IMR-90 (cell line): Measurements from ENCODE around the gene SESN1. TPM values are rescaled to one million over a fixed set of nuclear protein-coding genes. Genes with fewer than 3 reads are reported as not detected.
A peak's percentile ranks its signal among the peaks of the same experiment; 100 is the strongest.

Source experiments
- ATAC-seq: fragments of 200-7000 bp; cut with Tn5 transposase; 2 replicates; pipeline ENCODE4 v1.9.1; 2020; ENCODE audit warnings: low read depth, mild to moderate bottlenecking, moderate library complexity
- BruUV-seq: library from RNA; stranded (reverse); fragments of 400-500 nt; replicated peaks from 2 replicates; lab custom pipeline; 2021; lab: Mats Ljungman, UMichigan
- CTCF ChIA-PET: fragments of 300-600 bp; formaldehyde crosslinking; extraction: SDS; loops from one replicate; lab custom pipeline; 2021; ENCODE audit warnings: antibody characterized with exemption; lab: Yijun Ruan, JAX
- POLR2A ChIA-PET: fragments of 300-600 bp; sonication (Branson Sonifier 250); formaldehyde crosslinking; loops from one replicate; lab custom pipeline; 2022; ENCODE audit warnings: antibody characterized with exemption; ENCODE audit not compliant: unreplicated experiment; lab: Charles Lee
- DNase-seq: peaks from one replicate; pipeline ENCODE4 v3.0.0; 2013
- H2AFZ ChIP-seq: replicated peaks from 2 replicates; pipeline ENCODE3; 2013; ENCODE audit warnings: low read length, mild to moderate bottlenecking; ENCODE audit not compliant: poor library complexity
- H2AK5ac ChIP-seq: 2 replicates; pipeline ENCODE4 v1.6.1; 2013; ENCODE audit warnings: low read depth, low read length, inconsistent platforms
- H2AK9ac ChIP-seq: replicated peaks from 2 replicates; pipeline ENCODE3; 2013; ENCODE audit warnings: mild to moderate bottlenecking, low read depth, low read length, moderate library complexity; ENCODE audit not compliant: poor library complexity
- H2BK120ac ChIP-seq: 2 replicates; pipeline ENCODE4 v1.6.1; 2013; ENCODE audit warnings: low read depth, low read length, inconsistent platforms
- H2BK15ac ChIP-seq: 3 replicates; pipeline ENCODE4 v1.6.1; 2013; ENCODE audit warnings: low read depth, low read length, inconsistent platforms
- H2BK20ac ChIP-seq: 2 replicates; pipeline ENCODE4 v1.6.1; 2013; ENCODE audit warnings: low read depth, mild to moderate bottlenecking, inconsistent platforms, low read length, moderate library complexity
- H2BK5ac ChIP-seq: 2 replicates; pipeline ENCODE4 v1.6.1; 2013; ENCODE audit warnings: mild to moderate bottlenecking, low read depth, low read length, inconsistent platforms; ENCODE audit not compliant: poor library complexity, severe bottlenecking
- H3K14ac ChIP-seq: replicated peaks from 2 replicates; pipeline ENCODE4 v1.6.1; 2013; ENCODE audit warnings: low read depth, low read length, inconsistent platforms
- H3K18ac ChIP-seq: 2 replicates; pipeline ENCODE4 v1.6.1; 2013; ENCODE audit warnings: low read depth, low read length, control low read depth
- H3K23ac ChIP-seq: 2 replicates; pipeline ENCODE4 v1.6.1; 2013; ENCODE audit warnings: low read depth, low read length, inconsistent platforms
- H3K27ac ChIP-seq: 2 replicates; pipeline ENCODE4 v1.5.1; 2013; ENCODE audit warnings: mild to moderate bottlenecking, control low read depth, low read length; ENCODE audit not compliant: insufficient read depth
- H3K27me3 ChIP-seq: 2 replicates; pipeline ENCODE4 v1.6.1; 2013; ENCODE audit warnings: low read length; ENCODE audit not compliant: control insufficient read depth, insufficient read depth
- H3K36me3 ChIP-seq: 2 replicates; pipeline ENCODE4 v1.6.1; 2013; ENCODE audit warnings: low read length, mixed read lengths; ENCODE audit not compliant: control insufficient read depth, insufficient read depth
- H3K4ac ChIP-seq: 2 replicates; pipeline ENCODE4 v1.6.1; 2013; ENCODE audit warnings: low read depth, low read length, inconsistent platforms
- H3K4me1 ChIP-seq: 2 replicates; pipeline ENCODE4 v1.6.1; 2013; ENCODE audit warnings: low read length, mixed read lengths; ENCODE audit not compliant: control insufficient read depth, insufficient read depth
- H3K4me2 ChIP-seq: 2 replicates; pipeline ENCODE4 v1.6.1; 2013; ENCODE audit warnings: low read depth, mild to moderate bottlenecking, control low read depth, low read length, moderate library complexity
- H3K4me3 ChIP-seq: 2 replicates; pipeline ENCODE4 v1.5.1; 2013; ENCODE audit warnings: low read depth, mild to moderate bottlenecking, control low read depth, low read length, moderate library complexity; ENCODE audit not compliant: insufficient read depth
- H3K56ac ChIP-seq: 2 replicates; pipeline ENCODE4 v1.6.1; 2013; ENCODE audit warnings: low read length, inconsistent platforms; ENCODE audit not compliant: insufficient read depth; ENCODE audit errors: extremely low read depth
- H3K79me1 ChIP-seq, 2 experiments: 2 replicates each; pipeline ENCODE4 v1.6.1; 2013; ENCODE audit warnings: low read length in 2 of 2, inconsistent platforms in 1 of 2, low read depth in 1 of 2
- H3K9ac ChIP-seq: 2 replicates; pipeline ENCODE4 v1.6.1; 2013; ENCODE audit warnings: low read depth, low read length, control low read depth
- H3K9me1 ChIP-seq: 2 replicates; pipeline ENCODE4 v1.6.1; 2013; ENCODE audit warnings: low read length, inconsistent platforms; ENCODE audit not compliant: insufficient read depth
- H3K9me3 ChIP-seq: 2 replicates; pipeline ENCODE4 v1.6.1; 2013; ENCODE audit warnings: low read length; ENCODE audit not compliant: control insufficient read depth, insufficient read depth
- H4K20me1 ChIP-seq: 2 replicates; pipeline ENCODE4 v1.6.1; 2013; ENCODE audit warnings: low read length, inconsistent platforms; ENCODE audit not compliant: insufficient read depth
- H4K5ac ChIP-seq: 2 replicates; pipeline ENCODE4 v1.6.1; 2013; ENCODE audit warnings: mild to moderate bottlenecking, low read depth, low read length, control low read depth
- H4K8ac ChIP-seq, 2 experiments: 2 replicates each; pipeline ENCODE4 v1.6.1; 2013; ENCODE audit warnings: low read depth in 2 of 2, low read length in 2 of 2, control low read depth in 1 of 2, inconsistent platforms in 1 of 2
- H4K91ac ChIP-seq: 2 replicates; pipeline ENCODE4 v1.6.1; 2013; ENCODE audit warnings: low read depth, low read length, inconsistent platforms; ENCODE audit not compliant: insufficient read depth
- BHLHE40 ChIP-seq: fragments of 150-350 bp; IDR thresholded peaks from 2 replicates; pipeline ENCODE4 v1.6.1; 2016; ENCODE audit warnings: mild to moderate bottlenecking, low read depth, low read length
- CEBPB ChIP-seq: IDR thresholded peaks from 2 replicates; pipeline ENCODE4 v1.6.1; 2012; ENCODE audit warnings: low read depth, low read length, improper control_type of control experiment
- MAZ ChIP-seq: IDR thresholded peaks from 2 replicates; pipeline ENCODE4 v1.6.1; 2012; ENCODE audit warnings: low read depth, mild to moderate bottlenecking, low read length, improper control_type of control experiment, moderate library complexity, borderline replicate concordance
- MXI1 ChIP-seq: IDR thresholded peaks from 2 replicates; pipeline ENCODE4 v1.6.1; 2012; ENCODE audit warnings: low read depth, mild to moderate bottlenecking, low read length, moderate library complexity, borderline replicate concordance
- POLR2A ChIP-seq: IDR thresholded peaks from 2 replicates; pipeline ENCODE4 v1.6.1; 2012; ENCODE audit warnings: mild to moderate bottlenecking, low read depth, low read length
- RAD21 ChIP-seq: IDR thresholded peaks from 2 replicates; pipeline ENCODE4 v1.6.1; 2012; ENCODE audit warnings: low read length, improper control_type of control experiment
- RFX5 ChIP-seq: IDR thresholded peaks from 2 replicates; pipeline ENCODE4 v1.8.0; 2012; ENCODE audit warnings: low read depth, mild to moderate bottlenecking, low read length, moderate library complexity
- WGBS, 2 experiments: methylation state at CpG; one replicate each; pipeline versions ENCODE4 v1.1.5 to v1.1.7; 2013; ENCODE audit warnings: missing lambda C conversion rate in 2 of 2; ENCODE audit not compliant: insufficient read length in 1 of 2; ENCODE audit errors: extremely low coverage in 2 of 2; 5-methylcytosine and 5-hydroxymethylcytosine counted together
- dilution Hi-C: fragments of 300-500 bp; cut with HindIII; formaldehyde crosslinking; loops from one replicate; pipeline ENCODE4 v1.14.3; 2018; ENCODE audit warnings: low sequenced_read_pairs; ENCODE audit not compliant: unreplicated experiment
- in situ Hi-C: fragments of 300-500 bp; cut with MboI; formaldehyde crosslinking; loops from 3 replicates; pipeline ENCODE4 v1.14.3; 2019; ENCODE audit warnings: low sequenced_read_pairs, inconsistent platforms, mixed read lengths
- intact Hi-C: fragments of 100-400 bp; cut with micrococcal nuclease; formaldehyde crosslinking; loops from 2 replicates; pipeline ENCODE4 v1.10.0; 2022
- polyA plus RNA-seq, 3 experiments: library from polyadenylated mRNA; depleted of rRNA; stranded (reverse); fragments of >200 nt; gene quantifications; 2 replicates each; pipeline ENCODE4 v1.2.3, GENCODE V29; 2012; ENCODE audit warnings: low replicate concordance in 1 of 3
- total RNA-seq: library from RNA; depleted of rRNA; stranded (reverse); fragments of >200 nt; gene quantifications from 2 replicates; pipeline ENCODE4 v1.2.3, GENCODE V29; 2012
- TF ChIP-seq, protein P1 (sequence below): fragments of 150-350 bp; IDR thresholded peaks from 2 replicates; pipeline ENCODE4 v1.6.1; 2017; ENCODE audit warnings: mild to moderate bottlenecking, antibody characterized with exemption, low read length, low read depth
- TF ChIP-seq, protein P2 (sequence below): conservative IDR thresholded peaks from 2 replicates; pipeline ENCODE4 v1.5.1; 2012; ENCODE audit warnings: mild to moderate bottlenecking, low read depth, low read length, improper control_type of control experiment

The SESN1 gene
- total and polyA plus RNA-seq, 2 of the 4 experiments (the other 2 are of a cell fraction): 9.7 to 16.7 TPM

GRCh38 chr6:109095036-109095834 is 589 bp upstream of the SESN1 start, which contains the start of gene CEP57L1:
Gene CEP57L1, plus strand, starts transcription at chr6:109095507. Its CDS starts 49,715 bp downstream, at chr6:109145222.
- in situ Hi-C loops: no loop called here

More at GRCh38 chr6:109095036-109095834, 589 bp upstream of the SESN1 start, which contains the start of gene CEP57L1:
- no TSS peak for BruUV-seq
- dilution Hi-C loops (no loop called here), intact Hi-C loops (loop anchor here (1.0 kb wide), 2 partner anchors 287 to 535 kb away; partner anchors contain the start of genes CD164 and FOXO3)
- H2BK120ac ChIP-seq: peak within 1 kb of the TSS; percentile 84
- peaks cover 33 to 67% of the 10 kb centered on the region in 2 experiments for H3K79me1 ChIP-seq
- H2BK20ac ChIP-seq: peak within 1 kb of the TSS; percentile 73
- peak within 1 kb of the TSS; percentile 97 for H3K14ac ChIP-seq
- H2AK9ac ChIP-seq: peak within 1 kb of the TSS; percentile 73
- ChIA-PET CTCF (interaction anchor here (0.7 kb wide), 1 partner anchor 13 kb away, joined by 3 read pairs; no protein-coding TSS in a partner anchor), POLR2A (no interaction called here)
- H2BK5ac ChIP-seq: peak within 1 kb of the TSS; percentile 89
- H3K23ac ChIP-seq: peak within 1 kb of the TSS; percentile 95
- H3K18ac ChIP-seq: peak within 1 kb of the TSS; percentile 71
- peak within 1 kb of the TSS; percentile 89 for H3K27ac ChIP-seq
- H4K8ac ChIP-seq: peak within 1 kb of the TSS; percentile 90 to 97
- peaks cover 7% of the 10 kb centered on the region; the same call in 1 of the 2 replicates for H4K20me1 ChIP-seq
- H4K5ac ChIP-seq: peak within 1 kb of the TSS; percentile 82
- peak; percentile 97 for DNase-seq
- H3K9me1 ChIP-seq: peaks cover 5% of the 10 kb centered on the region; the same call in 1 of the 2 replicates
- peak; percentile 68 for ATAC-seq
- peak within 1 kb of the TSS; percentile 76 for H3K4me3 ChIP-seq
- no peaks in the 10 kb centered on the region for H3K9me3 ChIP-seq
- TF ChIP-seq RFX5 (no peak), CEBPB (no peak), BHLHE40 (peak; percentile 1; the same call in 1 of the 2 replicates), MAZ (0 out of 2 replicates have a peak, but pooled peaks have one; percentile 9), MXI1 (peak; percentile 22; the same call in 1 of the 2 replicates), RAD21 (0 out of 2 replicates have a peak, but pooled peaks have one; percentile 1), POLR2A (peak; percentile 90)
- TF ChIP-seq, protein P1, sequence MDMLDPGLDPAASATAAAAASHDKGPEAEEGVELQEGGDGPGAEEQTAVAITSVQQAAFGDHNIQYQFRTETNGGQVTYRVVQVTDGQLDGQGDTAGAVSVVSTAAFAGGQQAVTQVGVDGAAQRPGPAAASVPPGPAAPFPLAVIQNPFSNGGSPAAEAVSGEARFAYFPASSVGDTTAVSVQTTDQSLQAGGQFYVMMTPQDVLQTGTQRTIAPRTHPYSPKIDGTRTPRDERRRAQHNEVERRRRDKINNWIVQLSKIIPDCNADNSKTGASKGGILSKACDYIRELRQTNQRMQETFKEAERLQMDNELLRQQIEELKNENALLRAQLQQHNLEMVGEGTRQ: no peak
- TF ChIP-seq, protein P2, sequence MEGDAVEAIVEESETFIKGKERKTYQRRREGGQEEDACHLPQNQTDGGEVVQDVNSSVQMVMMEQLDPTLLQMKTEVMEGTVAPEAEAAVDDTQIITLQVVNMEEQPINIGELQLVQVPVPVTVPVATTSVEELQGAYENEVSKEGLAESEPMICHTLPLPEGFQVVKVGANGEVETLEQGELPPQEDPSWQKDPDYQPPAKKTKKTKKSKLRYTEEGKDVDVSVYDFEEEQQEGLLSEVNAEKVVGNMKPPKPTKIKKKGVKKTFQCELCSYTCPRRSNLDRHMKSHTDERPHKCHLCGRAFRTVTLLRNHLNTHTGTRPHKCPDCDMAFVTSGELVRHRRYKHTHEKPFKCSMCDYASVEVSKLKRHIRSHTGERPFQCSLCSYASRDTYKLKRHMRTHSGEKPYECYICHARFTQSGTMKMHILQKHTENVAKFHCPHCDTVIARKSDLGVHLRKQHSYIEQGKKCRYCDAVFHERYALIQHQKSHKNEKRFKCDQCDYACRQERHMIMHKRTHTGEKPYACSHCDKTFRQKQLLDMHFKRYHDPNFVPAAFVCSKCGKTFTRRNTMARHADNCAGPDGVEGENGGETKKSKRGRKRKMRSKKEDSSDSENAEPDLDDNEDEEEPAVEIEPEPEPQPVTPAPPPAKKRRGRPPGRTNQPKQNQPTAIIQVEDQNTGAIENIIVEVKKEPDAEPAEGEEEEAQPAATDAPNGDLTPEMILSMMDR: 0 out of 2 replicates have a peak, but pooled peaks have one; percentile 25
- WGBS, 2 experiments: 3% methylated on average over 7 of the region's 49 CpGs; no CpG with 5 or more reads in 1 of the 2 experiments
- peak within 1 kb of the TSS; percentile 62 for H2AK5ac ChIP-seq
- H3K36me3 ChIP-seq: no peaks in the 10 kb centered on the region
- H3K27me3 ChIP-seq: no peaks in the 10 kb centered on the region
- peak within 1 kb of the TSS; percentile 84 for H3K4ac ChIP-seq
- H3K9ac ChIP-seq: peak within 1 kb of the TSS; percentile 93
- peak within 1 kb of the TSS; percentile 92; the same call in 2 of the 3 replicates for H2BK15ac ChIP-seq
- peak within 1 kb of the TSS; percentile 95 for H2AFZ ChIP-seq
- H4K91ac ChIP-seq: peak within 1 kb of the TSS; percentile 83
- peaks cover 3% of the 10 kb centered on the region; the same call in 1 of the 2 replicates for H3K4me1 ChIP-seq
- H3K56ac ChIP-seq: peak within 1 kb of the TSS; percentile 99
- H3K4me2 ChIP-seq: peak within 1 kb of the TSS; percentile 74
